Measurements from ENCODE around the gene KLK6.

The KLK6 gene

DNA sequence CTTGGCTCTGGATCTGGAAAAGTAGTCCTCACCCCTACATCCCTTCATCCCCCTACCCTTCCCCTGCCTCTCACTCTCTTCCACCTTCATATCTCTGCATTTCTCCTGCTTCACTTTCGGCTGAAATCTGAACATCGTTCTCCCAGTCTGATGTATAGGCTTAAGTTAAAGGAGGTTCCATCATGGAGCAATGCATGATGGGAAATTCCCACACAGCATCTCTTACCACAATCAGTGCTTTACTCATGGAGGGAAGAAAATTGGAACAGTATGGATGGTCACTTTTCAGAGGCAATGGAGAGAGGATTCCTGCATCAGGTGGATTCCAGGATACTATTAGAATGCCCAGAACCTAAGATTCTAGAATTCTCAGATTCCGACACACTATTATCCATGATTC lies 38.1 kb upstream of the KLK6 start:
- Histone ChIP-seq H3K4me3 (ENCODE audit: low read depth, low read length) (no peak overlapping the region), H3K27ac (no peak overlapping the region), H3K79me2 (no peaks in the 10 kb centered on the region), H3K9me3 (ENCODE audit: control insufficient read depth, low read length) (no peaks in the 10 kb centered on the region), H3K4me1 (no peaks in the 10 kb centered on the region), H3K4me2 (ENCODE audit: low read length) (no peak overlapping the region), H3K27me3 (ENCODE audit: control insufficient read depth, insufficient read depth, low read length) (no peaks in the 10 kb centered on the region), H2AFZ (no peak overlapping the region), H3K36me3 (ENCODE audit: control insufficient read depth, insufficient read depth, low read length) (no peaks in the 10 kb centered on the region), H3K9ac (no peak overlapping the region)
- TF ChIP-seq, protein P1, sequence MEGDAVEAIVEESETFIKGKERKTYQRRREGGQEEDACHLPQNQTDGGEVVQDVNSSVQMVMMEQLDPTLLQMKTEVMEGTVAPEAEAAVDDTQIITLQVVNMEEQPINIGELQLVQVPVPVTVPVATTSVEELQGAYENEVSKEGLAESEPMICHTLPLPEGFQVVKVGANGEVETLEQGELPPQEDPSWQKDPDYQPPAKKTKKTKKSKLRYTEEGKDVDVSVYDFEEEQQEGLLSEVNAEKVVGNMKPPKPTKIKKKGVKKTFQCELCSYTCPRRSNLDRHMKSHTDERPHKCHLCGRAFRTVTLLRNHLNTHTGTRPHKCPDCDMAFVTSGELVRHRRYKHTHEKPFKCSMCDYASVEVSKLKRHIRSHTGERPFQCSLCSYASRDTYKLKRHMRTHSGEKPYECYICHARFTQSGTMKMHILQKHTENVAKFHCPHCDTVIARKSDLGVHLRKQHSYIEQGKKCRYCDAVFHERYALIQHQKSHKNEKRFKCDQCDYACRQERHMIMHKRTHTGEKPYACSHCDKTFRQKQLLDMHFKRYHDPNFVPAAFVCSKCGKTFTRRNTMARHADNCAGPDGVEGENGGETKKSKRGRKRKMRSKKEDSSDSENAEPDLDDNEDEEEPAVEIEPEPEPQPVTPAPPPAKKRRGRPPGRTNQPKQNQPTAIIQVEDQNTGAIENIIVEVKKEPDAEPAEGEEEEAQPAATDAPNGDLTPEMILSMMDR (IDR thresholded peaks at IDR 0.05), result no peak

DNA sequence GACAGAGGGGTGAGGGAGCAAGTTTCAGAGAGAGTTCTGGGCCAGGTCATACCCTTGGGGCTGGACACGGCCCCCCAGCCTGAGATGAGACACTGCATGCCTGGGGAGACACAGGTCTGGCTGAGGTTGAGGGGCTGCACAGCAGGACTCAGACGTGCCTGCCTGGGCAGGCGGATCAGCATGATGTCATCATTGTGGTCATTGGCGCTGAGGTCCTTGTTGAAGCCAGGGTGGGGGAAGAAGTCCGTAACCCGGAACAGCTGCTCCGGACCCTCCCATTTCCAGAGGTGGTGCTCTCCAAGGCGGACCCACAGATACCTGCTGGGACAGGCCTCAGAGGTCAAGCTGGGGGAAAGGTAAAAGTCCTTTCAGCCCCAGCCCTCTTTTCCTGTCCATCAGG lies 37.0 kb upstream of the KLK6 start:
- Histone ChIP-seq H3K27me3 (ENCODE audit: control insufficient read depth, insufficient read depth, low read length) (no peaks in the 10 kb centered on the region), H3K4me1 (no peaks in the 10 kb centered on the region), H2AFZ (no peak overlapping the region), H3K36me3 (ENCODE audit: control insufficient read depth, insufficient read depth, low read length) (no peaks in the 10 kb centered on the region), H3K27ac (no peak overlapping the region), H3K4me3 (ENCODE audit: low read depth, low read length) (no peak overlapping the region), H3K9ac (no peak overlapping the region), H3K4me2 (ENCODE audit: low read length) (no peak overlapping the region), H3K79me2 (no peaks in the 10 kb centered on the region), H3K9me3 (ENCODE audit: control insufficient read depth, low read length) (no peaks in the 10 kb centered on the region)
- TF ChIP-seq, protein P1 (IDR thresholded peaks at IDR 0.05), result no peak

DNA sequence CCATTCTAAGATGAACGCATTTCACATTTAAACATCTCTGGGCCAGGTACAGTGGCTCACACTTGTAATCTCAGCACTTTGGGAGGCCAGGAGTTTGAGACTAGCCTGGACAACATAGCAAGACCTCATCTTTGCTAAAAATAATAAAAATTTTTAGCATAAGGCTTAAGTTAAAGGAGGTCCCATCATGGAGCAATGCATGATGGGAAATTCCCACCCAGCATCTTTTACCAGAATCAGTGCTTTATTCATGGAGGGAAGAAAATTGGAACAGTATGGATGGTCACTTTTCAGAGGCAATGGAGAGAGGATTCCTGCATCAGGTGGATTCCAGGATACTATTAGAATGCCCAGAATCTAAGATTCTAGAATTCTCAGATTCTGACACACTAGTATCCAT lies 35.9 kb upstream of the KLK6 start:
- Histone ChIP-seq H3K27ac (no peak overlapping the region), H3K79me2 (no peaks in the 10 kb centered on the region)

DNA sequence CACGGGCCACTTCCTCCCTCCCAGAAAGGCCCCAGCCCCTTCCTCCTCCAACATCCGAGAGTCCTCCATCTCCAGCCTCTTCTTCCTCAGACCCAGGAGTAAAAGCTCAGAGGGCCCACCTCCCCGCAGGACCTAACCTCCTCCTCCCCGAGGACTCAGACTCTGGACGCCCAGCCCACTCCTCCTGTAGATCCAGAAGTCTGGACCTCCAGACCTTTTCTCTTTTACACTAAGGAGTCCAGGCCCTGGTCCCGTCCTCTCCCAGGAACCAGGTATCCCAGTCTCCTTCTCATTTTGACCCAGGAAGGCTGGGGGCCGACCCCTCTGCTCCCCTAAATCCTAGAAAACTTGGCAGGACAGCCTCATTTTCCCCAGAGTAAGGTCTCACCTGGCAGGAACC lies 33.9 kb upstream of the KLK6 start:
- no peak overlapping the region for H3K4me3 ChIP-seq (ENCODE audit: low read depth, low read length)
- no peak overlapping the region for H2AFZ ChIP-seq
- no peak overlapping the region for H3K4me2 ChIP-seq (ENCODE audit: low read length)
- no peaks in the 10 kb centered on the region for H3K36me3 ChIP-seq (ENCODE audit: control insufficient read depth, insufficient read depth, low read length)
- H3K79me2 ChIP-seq, result no peaks in the 10 kb centered on the region
- TF ChIP-seq, protein P1 (IDR thresholded peaks at IDR 0.05), result no peak
- no peaks in the 10 kb centered on the region for H3K9me3 ChIP-seq (ENCODE audit: control insufficient read depth, low read length)
- no peak overlapping the region for H3K27ac ChIP-seq
- no peaks in the 10 kb centered on the region for H3K4me1 ChIP-seq
- no peak overlapping the region for H3K9ac ChIP-seq
- H3K27me3 ChIP-seq (ENCODE audit: control insufficient read depth, insufficient read depth, low read length), result no peaks in the 10 kb centered on the region

More for the DNA sequence above, 35.9 kb upstream of the KLK6 start:
- Histone ChIP-seq H3K4me2 (ENCODE audit: low read length) (no peak overlapping the region), H3K27me3 (ENCODE audit: control insufficient read depth, insufficient read depth, low read length) (no peaks in the 10 kb centered on the region), H3K9ac (no peak overlapping the region), H3K4me1 (no peaks in the 10 kb centered on the region), H3K9me3 (ENCODE audit: control insufficient read depth, low read length) (no peaks in the 10 kb centered on the region), H3K4me3 (ENCODE audit: low read depth, low read length) (no peak overlapping the region), H2AFZ (no peak overlapping the region), H3K36me3 (ENCODE audit: control insufficient read depth, insufficient read depth, low read length) (no peaks in the 10 kb centered on the region)
- TF ChIP-seq, protein P1 (IDR thresholded peaks at IDR 0.05), result no peak

DNA sequence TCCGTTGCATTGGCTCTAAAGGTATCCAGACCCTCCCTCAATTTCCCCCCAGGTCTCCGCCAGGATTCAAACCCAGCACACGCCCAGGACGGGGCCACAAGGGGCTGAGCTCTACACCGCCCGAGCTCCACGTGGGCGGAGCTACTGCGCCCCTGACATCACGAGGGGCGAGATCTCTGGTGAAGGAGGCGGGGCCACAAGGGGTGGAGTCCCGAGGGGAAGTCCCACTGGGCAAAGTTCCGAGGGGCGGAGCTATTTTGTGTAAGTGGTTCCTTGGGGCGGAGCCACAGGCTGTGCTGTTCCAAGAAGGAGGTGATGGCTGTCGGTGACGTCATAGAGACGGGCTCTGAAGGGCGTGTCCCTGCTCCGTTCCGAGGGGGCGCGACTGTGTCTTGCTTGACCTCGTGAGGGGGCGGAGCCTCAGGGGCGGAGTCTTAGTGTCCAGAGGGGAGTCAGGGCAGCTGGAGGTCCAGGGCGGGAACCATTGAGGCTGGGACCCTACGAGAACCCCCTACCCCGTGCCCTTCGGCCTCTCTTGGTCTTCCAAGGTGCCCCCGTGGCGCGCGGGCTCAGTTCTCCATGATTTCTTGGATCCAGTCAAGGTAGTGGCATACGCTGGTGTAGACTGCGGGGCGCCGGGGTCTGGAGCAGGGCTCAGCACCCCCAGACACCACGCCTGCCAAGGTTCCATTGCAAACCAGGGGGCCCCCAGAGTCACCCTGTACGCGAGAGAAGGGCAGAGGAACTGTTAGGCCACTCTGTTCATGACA lies 33.3 kb upstream of the KLK6 start:
- TF ChIP-seq, protein P1 (IDR thresholded peaks at IDR 0.05), result no peak
- Histone ChIP-seq H3K27ac (no peak overlapping the region), H3K79me2 (no peaks in the 10 kb centered on the region), H3K9ac (no peak overlapping the region), H2AFZ (no peak overlapping the region), H3K36me3 (ENCODE audit: control insufficient read depth, insufficient read depth, low read length) (no peaks in the 10 kb centered on the region), H3K4me3 (ENCODE audit: low read depth, low read length) (no peak overlapping the region), H3K9me3 (ENCODE audit: control insufficient read depth, low read length) (no peaks in the 10 kb centered on the region), H3K4me1 (no peaks in the 10 kb centered on the region), H3K27me3 (ENCODE audit: control insufficient read depth, insufficient read depth, low read length) (no peaks in the 10 kb centered on the region), H3K4me2 (ENCODE audit: low read length) (no peak overlapping the region)

Data from parathyroid adenoma (tissue), 2 donors.